ENCODE measurements around the gene ACTRT2. TPM values are rescaled to one million over a fixed set of nuclear protein-coding genes. Genes with fewer than 3 reads are reported as not detected.
A peak's percentile ranks its signal among the peaks of the same experiment; 100 is the strongest.

Gene ACTRT2
- total RNA-seq, 1 experiment from 2014 or later: not detected

GRCh38 chr1:3030663-3031381, 9.6 kb downstream of the ACTRT2 start:
- H3K23me2 ChIP-seq (ENCODE audit: insufficient read length, low read depth, low read length, poor library complexity, severe bottlenecking): no peaks in the 10 kb centered on the region
- H2BK5ac ChIP-seq (ENCODE audit: insufficient read length, low read length): no peak overlapping the region
- H4K5ac ChIP-seq (ENCODE audit: insufficient read length, low read depth, low read length): no peak overlapping the region
- H3K18ac ChIP-seq (ENCODE audit: insufficient read length, low read depth, low read length): no peak overlapping the region
- H3K27me3 ChIP-seq (ENCODE audit: insufficient read depth, low read length): no peaks in the 10 kb centered on the region
- H3T11ph ChIP-seq (ENCODE audit: low read length): no peak overlapping the region
- H3K9me3 ChIP-seq (ENCODE audit: control insufficient read depth, low read depth, low read length): peaks cover 10% of the 10 kb centered on the region
- no peak overlapping the region for H2BK15ac ChIP-seq (ENCODE audit: low read depth, low read length)
- H3K4me2 ChIP-seq (ENCODE audit: insufficient read depth, insufficient read length, low read length): no peak overlapping the region
- no peak overlapping the region for H4K91ac ChIP-seq (ENCODE audit: insufficient read length, low read depth, low read length)
- no CpG with 5 or more reads among the region's 22 CpGs for WGBS (ENCODE audit: extremely low coverage, insufficient read length, low lambda C conversion rate)
- no peaks in the 10 kb centered on the region for H4K20me1 ChIP-seq (ENCODE audit: control insufficient read depth, insufficient read depth, insufficient read length)
- H3K9ac ChIP-seq (ENCODE audit: extremely low read depth, insufficient read length, low read length): no peak overlapping the region
- H2BK120ac ChIP-seq (ENCODE audit: low read depth, low read length, poor library complexity, severe bottlenecking): no peak overlapping the region
- H4K8ac ChIP-seq (replicated peaks; ENCODE audit: insufficient read length, low read depth, low read length): no peak overlapping the region
- no peak for TF ChIP-seq CTCF (conservative IDR thresholded peaks at IDR 0.05)
- Mint-ChIP-seq H3K4me1 (no peaks in the 10 kb centered on the region), H3K36me3 (ENCODE audit: insufficient read depth in 1 of 3, low read depth in 3 of 3) (peaks cover 0 to 6% (median 0%) of the 10 kb centered on the region in 3 experiments; a peak in 2 of 7 replicates), H3K27me3 (ENCODE audit: low read depth) (peaks cover 3% of the 10 kb centered on the region), H3K9me3 (peaks cover 0 to 21% of the 10 kb centered on the region in 2 experiments; a peak in 2 of 5 replicates), H3K27ac (no peak overlapping the region), H3K4me3 (no peak overlapping the region)
- no peak overlapping the region for H3K56ac ChIP-seq (ENCODE audit: insufficient read length, low read depth, low read length)
- no peak overlapping the region for H3K14ac ChIP-seq (ENCODE audit: insufficient read depth, low read length)
- DNase-seq: peak; percentile 7
- no peak overlapping the region for H2BK20ac ChIP-seq (ENCODE audit: low read depth, low read length, poor library complexity, severe bottlenecking)
- H3K27ac ChIP-seq (ENCODE audit: insufficient read length, low read depth, low read length): no peak overlapping the region
- H2BK12ac ChIP-seq (ENCODE audit: insufficient read length, low read depth, low read length): no peak overlapping the region
- H3K79me1 ChIP-seq (ENCODE audit: insufficient read depth, low read depth, low read length, poor library complexity, severe bottlenecking): no peaks in the 10 kb centered on the region
- H3K23ac ChIP-seq (ENCODE audit: insufficient read length, low read depth, low read length): no peak overlapping the region
- H2AFZ ChIP-seq (ENCODE audit: low read length): no peak overlapping the region
- H3K4me1 ChIP-seq (ENCODE audit: insufficient read depth, low read length): no peaks in the 10 kb centered on the region
- no peaks in the 10 kb centered on the region for H3K79me2 ChIP-seq (ENCODE audit: insufficient read depth, low read length)
- no peak overlapping the region for H3K4ac ChIP-seq (ENCODE audit: low read depth, low read length)
- no peak overlapping the region for H2AK5ac ChIP-seq (ENCODE audit: insufficient read length, low read length)
